Ovary (tissue), 3 donors: ENCODE measurements around the gene OR10T2.

Experiments used
- CTCF ChIP-seq, 3 donors: fragments of 450-650 bp in 2 of 3; fragments of 200-600 bp in 1 of 3; IDR thresholded peaks; one replicate each; pipeline versions ENCODE4 v1.5.1 to v1.8.0; 2016 to 2022; ENCODE audit warnings: antibody characterized with exemption in 3 of 3, mild to moderate bottlenecking in 1 of 3
- EP300 ChIP-seq: sonication (generic); formaldehyde crosslinking; IDR thresholded peaks from one replicate; pipeline ENCODE4 v1.6.1; 2017; ENCODE audit warnings: antibody characterized with exemption
- POLR2A ChIP-seq: fragments of 450-650 bp; IDR thresholded peaks from one replicate; pipeline ENCODE4 v1.6.1; 2017; ENCODE audit warnings: antibody characterized with exemption, mild to moderate bottlenecking, moderate library complexity
- donor health status: DM: no; HTN: no; CAD: no.

- TF ChIP-seq CTCF (IDR thresholded peaks at IDR 0.05) (no peak), POLR2A (no peak), EP300 (no peak)
These were observed 32.5 kb downstream of the OR10T2 start for GRCh38 chr1:158366783-158367182.
